GM12875 (cell line): ENCODE measurements around the gene LCMT2.

Experiments
- H3K4me3 ChIP-seq: one replicate; pipeline ENCODE4 v1.5.1; 2011; ENCODE audit warnings: low read depth, low read length, control low read depth
- TF ChIP-seq, protein P1 (sequence below): IDR thresholded peaks from 2 replicates; pipeline ENCODE4 v1.5.1; 2011; ENCODE audit warnings: low read depth, mild to moderate bottlenecking, control low read depth, inconsistent platforms, low read length, moderate library complexity, borderline replicate concordance; ENCODE audit not compliant: insufficient read depth

Gene LCMT2

DNA sequence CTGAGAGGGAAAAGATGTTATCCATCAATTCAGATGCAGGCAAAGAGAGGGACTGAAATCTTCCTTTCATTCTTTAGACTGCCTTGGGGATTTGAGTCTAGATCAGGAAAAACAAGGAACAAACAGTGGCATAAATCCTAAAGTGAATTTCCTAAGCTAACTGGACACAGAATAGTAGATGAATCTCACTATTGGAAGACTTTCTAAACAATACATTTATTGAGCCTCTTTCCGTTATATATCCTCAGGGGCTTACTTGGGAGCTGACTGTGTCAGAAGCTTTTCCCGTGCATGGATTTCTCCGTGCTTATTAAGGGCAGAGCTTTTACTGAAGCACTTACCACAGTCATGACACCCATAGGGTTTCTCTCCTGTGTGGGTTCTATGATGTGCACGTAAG is 30.4 kb upstream of the LCMT2 start:
- H3K4me3 ChIP-seq = no peak overlapping the region
- TF ChIP-seq, protein P1, sequence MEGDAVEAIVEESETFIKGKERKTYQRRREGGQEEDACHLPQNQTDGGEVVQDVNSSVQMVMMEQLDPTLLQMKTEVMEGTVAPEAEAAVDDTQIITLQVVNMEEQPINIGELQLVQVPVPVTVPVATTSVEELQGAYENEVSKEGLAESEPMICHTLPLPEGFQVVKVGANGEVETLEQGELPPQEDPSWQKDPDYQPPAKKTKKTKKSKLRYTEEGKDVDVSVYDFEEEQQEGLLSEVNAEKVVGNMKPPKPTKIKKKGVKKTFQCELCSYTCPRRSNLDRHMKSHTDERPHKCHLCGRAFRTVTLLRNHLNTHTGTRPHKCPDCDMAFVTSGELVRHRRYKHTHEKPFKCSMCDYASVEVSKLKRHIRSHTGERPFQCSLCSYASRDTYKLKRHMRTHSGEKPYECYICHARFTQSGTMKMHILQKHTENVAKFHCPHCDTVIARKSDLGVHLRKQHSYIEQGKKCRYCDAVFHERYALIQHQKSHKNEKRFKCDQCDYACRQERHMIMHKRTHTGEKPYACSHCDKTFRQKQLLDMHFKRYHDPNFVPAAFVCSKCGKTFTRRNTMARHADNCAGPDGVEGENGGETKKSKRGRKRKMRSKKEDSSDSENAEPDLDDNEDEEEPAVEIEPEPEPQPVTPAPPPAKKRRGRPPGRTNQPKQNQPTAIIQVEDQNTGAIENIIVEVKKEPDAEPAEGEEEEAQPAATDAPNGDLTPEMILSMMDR = no peak

DNA sequence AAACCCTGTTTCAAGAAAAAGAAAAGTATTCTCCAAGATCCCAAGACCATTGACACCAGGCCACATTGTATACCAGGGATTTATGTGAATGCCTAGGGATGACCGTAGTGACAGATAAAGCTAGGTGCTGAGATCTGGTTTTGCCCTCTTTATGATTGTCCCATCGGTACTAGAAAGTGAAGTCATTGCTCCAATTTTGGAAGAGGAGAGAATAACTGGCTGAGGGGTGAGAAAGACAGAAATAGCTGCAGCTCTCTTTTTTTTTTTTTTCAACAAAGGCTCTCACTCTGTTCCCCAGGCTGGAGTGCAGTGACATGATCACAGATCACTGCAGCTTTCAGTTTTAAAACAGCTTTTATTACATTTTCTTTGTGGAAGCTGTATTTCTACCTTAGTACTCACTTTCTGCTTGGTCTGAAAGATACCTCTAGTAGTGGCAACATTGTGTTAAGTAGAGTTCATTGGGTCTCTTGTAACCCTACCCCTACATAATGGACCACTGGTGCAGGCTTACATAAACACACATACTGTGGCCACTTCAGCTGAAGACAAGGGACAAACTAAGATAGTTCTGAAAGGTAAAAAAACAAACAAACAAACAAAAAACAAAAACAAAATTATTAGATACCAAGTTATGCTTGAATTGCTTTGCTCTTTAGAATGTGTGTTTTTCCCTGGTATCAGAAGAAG is 22.5 kb upstream of the LCMT2 start:
- TF ChIP-seq, protein P1 = no peak
- no peak overlapping the region for H3K4me3 ChIP-seq

DNA sequence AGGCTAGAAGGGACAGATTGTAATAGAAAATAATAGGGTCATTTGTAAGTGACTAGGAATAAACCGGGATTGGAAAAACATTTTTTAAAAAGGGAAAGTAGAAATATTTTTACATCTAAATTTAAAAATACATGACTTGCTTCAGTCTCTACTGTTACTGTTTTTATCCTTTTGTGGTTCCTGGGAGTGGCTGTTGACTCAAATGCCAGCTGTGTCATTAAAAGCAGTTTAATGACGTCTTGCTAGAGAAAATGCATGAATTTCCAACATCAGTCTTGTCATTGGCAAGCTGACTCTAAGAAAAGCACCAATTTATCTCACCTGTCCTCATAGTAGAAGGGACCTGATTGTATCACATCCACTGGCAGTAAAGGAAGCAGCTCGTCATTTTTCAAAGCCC is 16.7 kb upstream of the LCMT2 start:
- TF ChIP-seq, protein P1 = no peak
- no peak overlapping the region for H3K4me3 ChIP-seq

DNA sequence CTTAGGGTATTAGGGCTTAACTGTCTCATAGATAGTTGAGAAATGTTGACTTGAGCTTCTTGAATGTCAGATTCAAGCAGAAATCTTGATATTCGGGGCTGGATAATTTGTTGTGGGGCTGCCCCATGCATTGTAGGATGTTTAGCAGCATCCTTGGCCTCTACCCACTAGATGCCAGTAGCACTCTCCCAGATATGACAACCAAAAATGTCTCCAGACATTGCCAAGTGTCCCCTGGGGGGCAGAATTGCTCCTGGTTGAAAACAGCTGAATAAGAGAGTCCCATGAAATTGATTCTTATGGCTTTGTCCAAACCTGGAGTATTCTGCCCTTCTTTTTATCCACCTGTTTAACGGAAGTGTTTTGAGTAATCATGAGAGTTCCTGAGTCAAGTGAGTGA is 15.9 kb upstream of the LCMT2 start:
- TF ChIP-seq, protein P1 = no peak
- no peak overlapping the region for H3K4me3 ChIP-seq

DNA sequence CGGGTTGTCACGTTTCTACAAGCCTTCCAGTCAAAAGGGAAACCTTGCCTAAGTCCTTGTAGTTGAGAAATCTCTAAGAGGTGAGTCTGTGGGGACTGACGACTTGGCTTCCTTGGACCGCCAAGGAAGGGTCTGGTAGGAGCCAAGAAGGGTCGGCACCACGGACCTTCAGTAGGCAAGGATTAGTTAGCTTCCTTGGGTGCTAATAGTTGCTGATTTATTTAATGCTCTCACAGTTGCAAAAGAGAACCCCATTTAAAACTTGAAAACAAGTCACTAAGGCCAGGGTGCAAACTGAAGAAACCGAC is 361 bp upstream of the LCMT2 start:
- TF ChIP-seq, protein P1 = no peak
- H3K4me3 ChIP-seq = peak overlapping the region; percentile 81

DNA sequence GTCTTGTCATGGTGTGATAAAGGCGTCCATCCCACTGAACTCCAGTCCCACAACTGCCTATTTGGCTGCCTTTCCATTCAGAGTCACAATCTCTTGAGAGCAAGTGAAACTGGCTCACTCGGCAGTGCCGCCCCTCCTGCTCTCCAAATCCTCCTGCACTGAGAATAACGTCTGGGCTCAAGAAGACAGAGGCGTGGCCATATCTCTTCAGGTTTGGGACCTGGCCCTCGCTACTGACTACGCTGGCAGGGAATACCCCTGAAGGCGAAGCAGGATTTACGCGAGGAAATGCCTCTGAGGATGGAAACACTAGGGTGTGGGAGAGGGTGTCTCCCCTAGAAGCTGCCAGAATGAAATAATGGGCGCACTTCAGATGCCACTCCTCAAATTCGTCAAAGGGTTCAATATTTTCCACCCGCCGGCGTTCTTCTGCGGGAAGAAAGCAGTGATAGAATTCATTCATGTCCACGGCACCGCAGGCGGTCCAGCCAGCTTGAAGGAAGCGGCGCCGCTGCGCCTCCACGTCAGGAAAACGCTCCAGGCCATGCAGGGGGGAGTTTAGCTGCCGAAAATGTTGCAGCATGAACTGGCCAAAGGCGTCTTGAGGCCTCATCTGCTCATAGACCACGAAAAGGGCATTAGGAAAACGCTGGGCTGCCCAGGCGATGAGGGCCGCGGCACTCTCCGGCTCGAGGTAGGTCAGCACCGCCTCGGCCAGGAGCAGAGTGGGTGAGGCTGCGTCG is 985 bp downstream of the LCMT2 start:
- TF ChIP-seq, protein P1 = no peak
- peak overlapping the region; percentile 81 for H3K4me3 ChIP-seq
